ENCODE measurements around the gene FAM237A. TPM values are rescaled to one million over a fixed set of nuclear protein-coding genes. Genes with fewer than 3 reads are reported as not detected.

The FAM237A gene
- polyA plus RNA-seq, 1 donor from 2014 or later, result not detected

DNA sequence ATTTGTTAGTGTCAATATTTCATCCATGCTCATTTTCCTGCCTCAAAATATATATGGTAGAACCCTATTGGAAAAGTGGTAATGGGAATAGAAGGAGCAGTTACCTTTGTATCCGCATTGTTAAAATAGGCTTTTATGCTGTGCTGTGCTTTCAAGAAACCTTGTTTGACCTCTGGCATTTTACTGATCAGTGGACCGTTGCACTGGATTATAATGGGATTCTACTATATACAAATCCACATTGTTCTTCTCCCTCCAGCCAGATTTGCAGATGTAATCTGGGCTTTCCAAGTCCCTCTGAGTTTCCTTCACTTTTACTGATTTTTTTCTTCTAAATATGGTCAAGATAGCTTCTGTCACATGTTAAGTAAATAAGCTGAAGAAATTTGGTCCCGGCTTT lies 23.3 kb upstream of the FAM237A start:
- H3K27me3 ChIP-seq (ENCODE audit: insufficient read depth, low read depth, low read length), result no peaks in the 10 kb centered on the region
- H3K27ac ChIP-seq (ENCODE audit: low read length), result no peak overlapping the region
- H3K4me2 ChIP-seq (ENCODE audit: low read length), result no peak overlapping the region
- no peak overlapping the region for H3K4me3 ChIP-seq (ENCODE audit: low read length)
- H3K79me2 ChIP-seq (replicated peaks; ENCODE audit: insufficient read depth, low read length), result no peaks in the 10 kb centered on the region
- no peaks in the 10 kb centered on the region for H3K9me2 ChIP-seq (ENCODE audit: insufficient read depth, low read length)
- no peak overlapping the region for H3K9ac ChIP-seq (ENCODE audit: low read length)
- H3K36me3 ChIP-seq (ENCODE audit: insufficient read depth, low read length), result no peaks in the 10 kb centered on the region
- H3F3A ChIP-seq (ENCODE audit: insufficient read depth, low read length, poor library complexity, severe bottlenecking), result no peaks in the 10 kb centered on the region
- no peak overlapping the region for H2AFZ ChIP-seq (ENCODE audit: low read depth, low read length)
- no peaks in the 10 kb centered on the region for H3K9me3 ChIP-seq (ENCODE audit: low read length)
- H4K20me1 ChIP-seq (ENCODE audit: insufficient read depth), result no peaks in the 10 kb centered on the region
- TF ChIP-seq SMC3 (conservative IDR thresholded peaks at IDR 0.05; ENCODE audit: poor library complexity) (no peak), TAF1 (IDR thresholded peaks at IDR 0.05; ENCODE audit: low read depth) (no peak), EP300 (conservative IDR thresholded peaks at IDR 0.05; ENCODE audit: poor library complexity, severe bottlenecking) (no peak), MXI1 (conservative IDR thresholded peaks at IDR 0.05; ENCODE audit: poor library complexity, severe bottlenecking) (no peak), RAD21 (conservative IDR thresholded peaks at IDR 0.05) (no peak), POLR2AphosphoS5 (IDR thresholded peaks at IDR 0.05) (no peak), EZH2 (IDR thresholded peaks at IDR 0.05; ENCODE audit: borderline replicate concordance, insufficient read depth, low read length, poor library complexity, severe bottlenecking) (no peak)
- TF ChIP-seq, protein P1, sequence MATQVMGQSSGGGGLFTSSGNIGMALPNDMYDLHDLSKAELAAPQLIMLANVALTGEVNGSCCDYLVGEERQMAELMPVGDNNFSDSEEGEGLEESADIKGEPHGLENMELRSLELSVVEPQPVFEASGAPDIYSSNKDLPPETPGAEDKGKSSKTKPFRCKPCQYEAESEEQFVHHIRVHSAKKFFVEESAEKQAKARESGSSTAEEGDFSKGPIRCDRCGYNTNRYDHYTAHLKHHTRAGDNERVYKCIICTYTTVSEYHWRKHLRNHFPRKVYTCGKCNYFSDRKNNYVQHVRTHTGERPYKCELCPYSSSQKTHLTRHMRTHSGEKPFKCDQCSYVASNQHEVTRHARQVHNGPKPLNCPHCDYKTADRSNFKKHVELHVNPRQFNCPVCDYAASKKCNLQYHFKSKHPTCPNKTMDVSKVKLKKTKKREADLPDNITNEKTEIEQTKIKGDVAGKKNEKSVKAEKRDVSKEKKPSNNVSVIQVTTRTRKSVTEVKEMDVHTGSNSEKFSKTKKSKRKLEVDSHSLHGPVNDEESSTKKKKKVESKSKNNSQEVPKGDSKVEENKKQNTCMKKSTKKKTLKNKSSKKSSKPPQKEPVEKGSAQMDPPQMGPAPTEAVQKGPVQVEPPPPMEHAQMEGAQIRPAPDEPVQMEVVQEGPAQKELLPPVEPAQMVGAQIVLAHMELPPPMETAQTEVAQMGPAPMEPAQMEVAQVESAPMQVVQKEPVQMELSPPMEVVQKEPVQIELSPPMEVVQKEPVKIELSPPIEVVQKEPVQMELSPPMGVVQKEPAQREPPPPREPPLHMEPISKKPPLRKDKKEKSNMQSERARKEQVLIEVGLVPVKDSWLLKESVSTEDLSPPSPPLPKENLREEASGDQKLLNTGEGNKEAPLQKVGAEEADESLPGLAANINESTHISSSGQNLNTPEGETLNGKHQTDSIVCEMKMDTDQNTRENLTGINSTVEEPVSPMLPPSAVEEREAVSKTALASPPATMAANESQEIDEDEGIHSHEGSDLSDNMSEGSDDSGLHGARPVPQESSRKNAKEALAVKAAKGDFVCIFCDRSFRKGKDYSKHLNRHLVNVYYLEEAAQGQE (IDR thresholded peaks at IDR 0.05; ENCODE audit: borderline replicate concordance), result no peak
- TF ChIP-seq, protein P2, sequence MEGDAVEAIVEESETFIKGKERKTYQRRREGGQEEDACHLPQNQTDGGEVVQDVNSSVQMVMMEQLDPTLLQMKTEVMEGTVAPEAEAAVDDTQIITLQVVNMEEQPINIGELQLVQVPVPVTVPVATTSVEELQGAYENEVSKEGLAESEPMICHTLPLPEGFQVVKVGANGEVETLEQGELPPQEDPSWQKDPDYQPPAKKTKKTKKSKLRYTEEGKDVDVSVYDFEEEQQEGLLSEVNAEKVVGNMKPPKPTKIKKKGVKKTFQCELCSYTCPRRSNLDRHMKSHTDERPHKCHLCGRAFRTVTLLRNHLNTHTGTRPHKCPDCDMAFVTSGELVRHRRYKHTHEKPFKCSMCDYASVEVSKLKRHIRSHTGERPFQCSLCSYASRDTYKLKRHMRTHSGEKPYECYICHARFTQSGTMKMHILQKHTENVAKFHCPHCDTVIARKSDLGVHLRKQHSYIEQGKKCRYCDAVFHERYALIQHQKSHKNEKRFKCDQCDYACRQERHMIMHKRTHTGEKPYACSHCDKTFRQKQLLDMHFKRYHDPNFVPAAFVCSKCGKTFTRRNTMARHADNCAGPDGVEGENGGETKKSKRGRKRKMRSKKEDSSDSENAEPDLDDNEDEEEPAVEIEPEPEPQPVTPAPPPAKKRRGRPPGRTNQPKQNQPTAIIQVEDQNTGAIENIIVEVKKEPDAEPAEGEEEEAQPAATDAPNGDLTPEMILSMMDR (IDR thresholded peaks at IDR 0.05; ENCODE audit: poor library complexity, severe bottlenecking), result no peak

GRCh38 chr2:206626108-206626507 lies 16.2 kb upstream of the FAM237A start:
- TF ChIP-seq, protein P2 (IDR thresholded peaks at IDR 0.05; ENCODE audit: poor library complexity, severe bottlenecking), result no peak
- no peak for TF ChIP-seq POLR2AphosphoS5 (IDR thresholded peaks at IDR 0.05)
- TF ChIP-seq RAD21 (conservative IDR thresholded peaks at IDR 0.05), result no peak
- TF ChIP-seq, protein P1 (IDR thresholded peaks at IDR 0.05; ENCODE audit: borderline replicate concordance), result no peak
- TF ChIP-seq EZH2 (IDR thresholded peaks at IDR 0.05; ENCODE audit: borderline replicate concordance, insufficient read depth, low read length, poor library complexity, severe bottlenecking), result no peak
- Histone ChIP-seq H3K36me3 (ENCODE audit: insufficient read depth, low read length) (no peaks in the 10 kb centered on the region), H3K4me2 (ENCODE audit: low read length) (no peak overlapping the region), H3K27me3 (ENCODE audit: insufficient read depth, low read depth, low read length) (no peaks in the 10 kb centered on the region), H3K9me2 (ENCODE audit: insufficient read depth, low read length) (no peaks in the 10 kb centered on the region), H3K9me3 (ENCODE audit: low read length) (no peaks in the 10 kb centered on the region), H3K4me3 (ENCODE audit: low read length) (no peak overlapping the region), H2AFZ (ENCODE audit: low read depth, low read length) (no peak overlapping the region), H3K9ac (ENCODE audit: low read length) (no peak overlapping the region), H4K20me1 (ENCODE audit: insufficient read depth) (no peaks in the 10 kb centered on the region), H3F3A (ENCODE audit: insufficient read depth, low read length, poor library complexity, severe bottlenecking) (no peaks in the 10 kb centered on the region), H3K79me2 (replicated peaks; ENCODE audit: insufficient read depth, low read length) (no peaks in the 10 kb centered on the region), H3K27ac (ENCODE audit: low read length) (no peak overlapping the region)

Measured in neural cell (in vitro differentiated cells).